GM12878 (cell line): Measurements from ENCODE around the gene PLPP3. TPM values are rescaled to one million over a fixed set of nuclear protein-coding genes. Genes with fewer than 3 reads are reported as not detected.

Source experiments
- ATAC-seq: fragments of 200-7000 bp; cut with Tn5 transposase; 3 replicates; pipeline ENCODE4 v1.9.1; 2020; ENCODE audit warnings: mild to moderate bottlenecking, moderate library complexity
- BruUV-seq: library from RNA; stranded (reverse); fragments of 400-500 nt; replicated peaks from 2 replicates; lab custom pipeline; 2021; lab: Mats Ljungman, UMichigan
- CTCF ChIA-PET: fragments of 300-600 bp; sonication (Branson Sonifier 250); formaldehyde crosslinking; extraction: SDS; loops from one replicate; lab custom pipeline; 2021; ENCODE audit warnings: inconsistent platforms; lab: Yijun Ruan, JAX
- POLR2A ChIA-PET: fragments of 350-600 bp; formaldehyde crosslinking; extraction: SDS; loops from one replicate; lab custom pipeline; 2021; ENCODE audit warnings: inconsistent platforms; lab: Charles Lee
- RAD21 ChIA-PET: fragments of 300-600 bp; sonication (Branson Sonifier 250); formaldehyde crosslinking; loops from one replicate; lab custom pipeline; 2023; ENCODE audit warnings: antibody characterized with exemption; ENCODE audit not compliant: unreplicated experiment; lab: Charles Lee
- SMC1A ChIA-PET: fragments of 300-600 bp; sonication (Branson Sonifier 250); formaldehyde crosslinking; loops from one replicate; lab custom pipeline; 2023; ENCODE audit not compliant: unreplicated experiment, uncharacterized antibody; lab: Charles Lee
- DNase-seq: peaks from one replicate; pipeline ENCODE4 v3.0.0-alpha.2; 2011; ENCODE audit warnings: low read depth, low spot score
- FAIRE-seq: peaks from 3 replicates; lab custom pipeline; 2011; peaks lifted over from hg19 to GRCh38; lab: Jason Lieb, UNC
- H2AFZ ChIP-seq: 2 replicates; pipeline ENCODE4 v1.6.0; 2011; ENCODE audit warnings: low read depth, low read length, control low read depth; ENCODE audit not compliant: control insufficient read depth
- H3K27ac ChIP-seq: 2 replicates; pipeline ENCODE4 v1.5.1; 2011; ENCODE audit warnings: control low read depth; ENCODE audit not compliant: control insufficient read depth, insufficient read depth
- H3K27me3 ChIP-seq, 2 experiments: replicated peaks in 1 of 2; 2 replicates each; pipeline versions ENCODE4 v1.6.0 to v1.6.1; 2011; ENCODE audit warnings: low read length in 1 of 2; ENCODE audit not compliant: control insufficient read depth in 2 of 2, insufficient read depth in 2 of 2
- H3K36me3 ChIP-seq, 2 experiments: 2 replicates each; pipeline ENCODE4 v1.5.1; 2011; ENCODE audit warnings: low read length in 1 of 2; ENCODE audit not compliant: control insufficient read depth in 2 of 2, insufficient read depth in 2 of 2
- H3K4me1 ChIP-seq: 2 replicates; pipeline ENCODE4 v1.6.1; 2011; ENCODE audit warnings: mild to moderate bottlenecking, low read length, moderate library complexity, mixed read lengths; ENCODE audit not compliant: control insufficient read depth, insufficient read depth
- H3K4me2 ChIP-seq: 2 replicates; pipeline ENCODE4 v1.6.0; 2011; ENCODE audit warnings: control low read depth; ENCODE audit not compliant: control insufficient read depth, insufficient read depth
- H3K4me3 ChIP-seq: fragments of 200-600 bp; sonication (generic); 2 replicates; pipeline ENCODE4 v1.5.1; 2016
- H3K79me2 ChIP-seq: 2 replicates; pipeline ENCODE4 v1.6.0; 2011; ENCODE audit warnings: low read length; ENCODE audit not compliant: control insufficient read depth, insufficient read depth
- H3K9ac ChIP-seq: 2 replicates; pipeline ENCODE4 v1.8.0; 2011; ENCODE audit warnings: low read length, control low read depth, mixed read lengths; ENCODE audit not compliant: control insufficient read depth, insufficient read depth
- H3K9me3 ChIP-seq: replicated peaks from 3 replicates; pipeline ENCODE4 v1.5.1; 2011; ENCODE audit warnings: mild to moderate bottlenecking, low read length; ENCODE audit not compliant: control insufficient read depth, insufficient read depth
- H4K20me1 ChIP-seq: 2 replicates; pipeline ENCODE4 v1.6.0; 2011; ENCODE audit not compliant: control insufficient read depth, insufficient read depth
- BCL3 ChIP-seq: IDR thresholded peaks from 2 replicates; pipeline ENCODE4 v1.6.1; 2011; ENCODE audit warnings: borderline replicate concordance, low read depth, mild to moderate bottlenecking, moderate library complexity, low read length; ENCODE audit not compliant: insufficient read depth, poor library complexity, severe bottlenecking
- DPF2 ChIP-seq: fragments of 450-650 bp; IDR thresholded peaks from 2 replicates; pipeline ENCODE4 v1.6.1; 2017; ENCODE audit warnings: mild to moderate bottlenecking
- E2F4 ChIP-seq: IDR thresholded peaks from 2 replicates; pipeline ENCODE4 v1.6.1; 2012; ENCODE audit warnings: low read depth, low read length, improper control_type of control experiment
- FOXK2 ChIP-seq: fragments of 450-650 bp; IDR thresholded peaks from 2 replicates; pipeline ENCODE4 v1.6.1; 2017; ENCODE audit warnings: mild to moderate bottlenecking, moderate library complexity
- LARP7 ChIP-seq: fragments of 450-650 bp; IDR thresholded peaks from 2 replicates; pipeline ENCODE4 v1.6.1; 2017; ENCODE audit warnings: mild to moderate bottlenecking
- MEF2A ChIP-seq: IDR thresholded peaks from 2 replicates; pipeline ENCODE4 v1.6.1; 2011; ENCODE audit warnings: low read depth, mild to moderate bottlenecking, low read length, moderate library complexity; ENCODE audit not compliant: insufficient read depth
- NFYA ChIP-seq: IDR thresholded peaks from 2 replicates; pipeline ENCODE4 v1.6.1; 2011; ENCODE audit warnings: low read depth, mild to moderate bottlenecking, low read length, improper control_type of control experiment, borderline replicate concordance
- REST ChIP-seq: IDR thresholded peaks from 2 replicates; pipeline ENCODE4 v1.6.1; 2012; ENCODE audit warnings: mild to moderate bottlenecking, low read depth, low read length
- SIN3A ChIP-seq: IDR thresholded peaks from 2 replicates; pipeline ENCODE4 v1.6.1; 2012; ENCODE audit warnings: low read depth, low read length, improper control_type of control experiment
- TBL1XR1 ChIP-seq: IDR thresholded peaks from 2 replicates; pipeline ENCODE4 v1.6.1; 2012; ENCODE audit warnings: low read depth, low read length, improper control_type of control experiment
- ZNF384 ChIP-seq: IDR thresholded peaks from 2 replicates; pipeline ENCODE4 v1.6.1; 2012; ENCODE audit warnings: low read depth, mild to moderate bottlenecking, low read length, improper control_type of control experiment, borderline replicate concordance
- WGBS: methylation state at CpG from one replicate; pipeline ENCODE4 v1.1.6; 2016; ENCODE audit warnings: low lambda C conversion rate; ENCODE audit not compliant: insufficient replicate concordance, insufficient coverage; ENCODE audit errors: missing lambda C conversion rate; 5-methylcytosine and 5-hydroxymethylcytosine counted together
- in situ Hi-C: fragments of 300-500 bp; cut with MboI; formaldehyde crosslinking; loops from 9 replicates; pipeline ENCODE4 v1.14.3; 2018; ENCODE audit warnings: mixed read lengths
- intact Hi-C: fragments of 100-400 bp; cut with micrococcal nuclease; formaldehyde crosslinking; loops from one replicate; pipeline ENCODE4 v1.14.2; 2022; ENCODE audit not compliant: unreplicated experiment
- polyA plus RNA-seq, 11 experiments: library from polyadenylated mRNA; depleted of rRNA in 4 of 11; unstranded in 6 of 11; stranded (reverse) in 5 of 11; fragments of >200 nt; fragmentation: Nextera tagmentation in 4 of 11; fragmentation: Illumina TruSeq in 1 of 11; extraction: Ambion mirVana in 4 of 11; extraction: Trizol in 1 of 11; gene quantifications; 1 replicate in 1 of 11; 2 replicates in 10 of 11; pipeline versions ENCODE4 v1.2.1 to v1.2.3, GENCODE V29; 2011 to 2016; ENCODE audit warnings: inconsistent platforms in 2 of 11, missing spikeins in 2 of 11, low read depth in 1 of 11
- total RNA-seq, 4 experiments: library from RNA; depleted of rRNA in 3 of 4; stranded (reverse); fragments of >200 nt in 3 of 4; fragmentation: Illumina TruSeq in 1 of 4; extraction: Trizol in 1 of 4; gene quantifications; 2 replicates each; pipeline versions ENCODE4 v1.2.1 to v1.2.3, GENCODE V29; 2013 to 2021
- TF ChIP-seq, protein P1 (sequence below): fragments of 450-650 bp; IDR thresholded peaks from 2 replicates; pipeline ENCODE4 v1.6.1; 2016; ENCODE audit warnings: mild to moderate bottlenecking
- TF ChIP-seq, protein P2 (sequence below): IDR thresholded peaks from 2 replicates; pipeline ENCODE4 v1.6.1; 2012; ENCODE audit warnings: low read depth, low read length, improper control_type of control experiment

PLPP3 gene
- total and polyA plus RNA-seq, 10 of the 15 experiments (the other 5 are each of a cell fraction or from before 2014, with no cell fraction given) = 6.4 to 26.8 (median 9.5) TPM

DNA sequence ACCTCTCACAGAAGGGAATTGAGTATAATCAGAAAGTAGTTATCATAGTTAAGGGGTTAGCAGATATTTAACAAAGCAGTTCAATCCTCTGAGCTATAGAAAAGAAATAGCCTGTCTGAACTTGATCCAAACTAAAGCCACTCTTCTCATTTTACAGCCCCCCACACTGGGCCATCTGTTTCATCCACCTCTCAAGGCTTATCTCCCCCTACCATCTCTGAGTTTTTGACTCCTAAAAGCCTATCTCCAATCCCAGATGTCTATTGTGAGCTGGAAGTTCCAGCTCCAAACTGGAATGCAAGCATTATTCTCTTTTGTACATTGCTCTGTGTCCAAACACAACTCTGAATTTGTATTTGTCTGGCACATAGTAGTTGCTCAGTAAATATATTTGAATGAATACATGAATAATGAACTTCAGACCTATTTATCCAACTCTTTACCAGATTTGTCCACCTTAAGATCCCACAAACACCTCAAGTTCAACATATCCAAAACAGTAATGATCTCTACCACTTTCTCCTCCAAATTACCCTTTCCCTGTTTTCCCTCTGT is 98.1 kb downstream of the PLPP3 start (continued):
- TF ChIP-seq E2F4 (no peak), FOXK2 (no peak), LARP7 (no peak), TBL1XR1 (no peak)

- no TSS peak for BruUV-seq
- no peak for FAIRE-seq
- TF ChIP-seq, protein P1, sequence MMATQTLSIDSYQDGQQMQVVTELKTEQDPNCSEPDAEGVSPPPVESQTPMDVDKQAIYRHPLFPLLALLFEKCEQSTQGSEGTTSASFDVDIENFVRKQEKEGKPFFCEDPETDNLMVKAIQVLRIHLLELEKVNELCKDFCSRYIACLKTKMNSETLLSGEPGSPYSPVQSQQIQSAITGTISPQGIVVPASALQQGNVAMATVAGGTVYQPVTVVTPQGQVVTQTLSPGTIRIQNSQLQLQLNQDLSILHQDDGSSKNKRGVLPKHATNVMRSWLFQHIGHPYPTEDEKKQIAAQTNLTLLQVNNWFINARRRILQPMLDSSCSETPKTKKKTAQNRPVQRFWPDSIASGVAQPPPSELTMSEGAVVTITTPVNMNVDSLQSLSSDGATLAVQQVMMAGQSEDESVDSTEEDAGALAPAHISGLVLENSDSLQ = no peak
- no peak for TF ChIP-seq NFYA
- no peak for TF ChIP-seq REST
- no peak for TF ChIP-seq SIN3A
- no peak for TF ChIP-seq BCL3
- TF ChIP-seq, protein P2, sequence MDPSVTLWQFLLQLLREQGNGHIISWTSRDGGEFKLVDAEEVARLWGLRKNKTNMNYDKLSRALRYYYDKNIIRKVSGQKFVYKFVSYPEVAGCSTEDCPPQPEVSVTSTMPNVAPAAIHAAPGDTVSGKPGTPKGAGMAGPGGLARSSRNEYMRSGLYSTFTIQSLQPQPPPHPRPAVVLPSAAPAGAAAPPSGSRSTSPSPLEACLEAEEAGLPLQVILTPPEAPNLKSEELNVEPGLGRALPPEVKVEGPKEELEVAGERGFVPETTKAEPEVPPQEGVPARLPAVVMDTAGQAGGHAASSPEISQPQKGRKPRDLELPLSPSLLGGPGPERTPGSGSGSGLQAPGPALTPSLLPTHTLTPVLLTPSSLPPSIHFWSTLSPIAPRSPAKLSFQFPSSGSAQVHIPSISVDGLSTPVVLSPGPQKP = no peak
- TF ChIP-seq DPF2 = no peak
- no peak for TF ChIP-seq MEF2A
- TF ChIP-seq ZNF384 = no peak
Observed at GRCh38 chr1:56478734-56479133, 100.6 kb downstream of the PLPP3 start.

More at GRCh38 chr1:56478734-56479133, 100.6 kb downstream of the PLPP3 start:
- Histone ChIP-seq H3K4me2 (no peak overlapping the region), H3K9ac (no peak overlapping the region), H3K9me3 (no peaks in the 10 kb centered on the region), H4K20me1 (no peaks in the 10 kb centered on the region; the same call in 1 of the 2 replicates), H3K4me1 (no peaks in the 10 kb centered on the region), H2AFZ (no peak overlapping the region), H3K27me3 (peaks cover 0 to 5% of the 10 kb centered on the region in 2 experiments; a peak in 2 of 4 replicates), H3K36me3 (no peaks in the 10 kb centered on the region), H3K79me2 (no peaks in the 10 kb centered on the region), H3K27ac (no peak overlapping the region), H3K4me3 (no peak overlapping the region)
- DNase-seq = no peak
- 50% methylated on average over 7 of the region's 7 CpGs for WGBS
- ChIA-PET POLR2A (interaction anchor here (1.0 kb wide), 1 partner anchor 8 kb away, joined by 3 read pairs; no protein-coding TSS in a partner anchor), SMC1A (interaction anchor here (0.6 to 5.4 kb wide), 15 partner anchors 7 to 143 kb away, joined by 3 to 30 read pairs (median 8); no protein-coding TSS in a partner anchor), CTCF (interaction anchor here (0.6 to 3.6 kb wide), 6 partner anchors 9 to 106 kb away, joined by 3 to 17 read pairs (median 4); no protein-coding TSS in a partner anchor), RAD21 (interaction anchor here (1.0 to 13.4 kb wide), 6 partner anchors 9 to 344 kb away, joined by 3 to 138 read pairs (median 8); partner anchors contain the start of gene PLPP3)
- in situ Hi-C loops (no loop called here), intact Hi-C loops (no loop called here)
- ATAC-seq = no peak
